ENCODE measurements around the gene GJA5.

- TF ChIP-seq CTCF (IDR thresholded peaks at IDR 0.05; ENCODE audit: low read depth, low read length), result no peak
- TF ChIP-seq MAX (IDR thresholded peaks at IDR 0.05; ENCODE audit: low read depth, low read length), result no peak
Measured at GRCh38 chr1:147749792-147750191, 10.6 kb downstream of the GJA5 start.

Data from NB4 (cell line).